ENCODE data around the gene HEYL.

GRCh38 chr1:39662861-39663260, 23.4 kb upstream of the HEYL start:
- TF ChIP-seq CTCF (IDR thresholded peaks at IDR 0.05) (no peak), POLR2A (IDR thresholded peaks at IDR 0.05) (no peak)

All from thyroid gland (tissue), 4 donors.